HG02870 (cell line): ENCODE measurements around the gene SWSAP1.
"Not testable (repeated sequence)": the region's sequence is repeated elsewhere in the genome, so short reads cannot be mapped to it uniquely, and the experiment has no call there.

Experiments used
- ATAC-seq: cut with Tn5 transposase; IDR thresholded peaks from one replicate; pipeline ENCODE4 v1.9.1; 2021; ENCODE audit warnings: mild to moderate bottlenecking, moderate library complexity; ENCODE audit not compliant: unreplicated experiment

Gene SWSAP1, protein sequence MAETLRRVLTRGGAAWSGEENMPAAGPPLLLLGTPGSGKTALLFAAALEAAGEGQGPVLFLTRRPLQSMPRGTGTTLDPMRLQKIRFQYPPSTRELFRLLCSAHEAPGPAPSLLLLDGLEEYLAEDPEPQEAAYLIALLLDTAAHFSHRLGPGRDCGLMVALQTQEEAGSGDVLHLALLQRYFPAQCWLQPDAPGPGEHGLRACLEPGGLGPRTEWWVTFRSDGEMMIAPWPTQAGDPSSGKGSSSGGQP

DNA sequence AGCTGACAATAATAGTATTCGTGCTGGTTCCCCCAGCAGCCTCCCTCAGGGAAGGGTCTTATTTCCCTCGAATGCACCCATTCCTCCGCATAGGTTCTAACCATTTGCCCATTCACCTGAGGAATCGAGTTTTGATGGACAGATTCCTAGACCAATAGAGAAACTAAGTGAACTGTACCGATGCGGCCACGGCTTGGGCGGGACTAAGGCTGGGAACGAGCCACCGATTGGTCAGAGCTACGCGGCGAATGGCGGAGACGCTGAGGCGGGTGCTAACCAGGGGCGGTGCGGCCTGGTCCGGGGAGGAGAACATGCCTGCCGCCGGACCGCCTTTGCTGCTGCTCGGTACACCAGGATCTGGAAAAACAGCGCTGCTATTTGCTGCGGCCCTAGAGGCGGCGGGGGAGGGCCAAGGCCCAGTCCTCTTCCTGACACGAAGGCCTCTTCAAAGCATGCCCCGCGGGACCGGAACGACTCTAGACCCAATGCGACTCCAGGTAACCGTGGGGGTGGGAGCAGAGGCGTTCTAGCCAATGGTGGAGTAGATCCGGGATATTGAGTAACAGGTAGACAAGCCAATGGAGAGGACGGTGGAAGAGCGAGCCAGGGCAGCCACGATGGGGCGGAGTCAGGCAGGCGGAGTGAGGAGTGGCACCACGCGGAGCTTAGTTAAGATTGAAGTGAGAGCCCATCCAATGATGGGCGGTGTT lies at the start of gene SWSAP1:
Gene SWSAP1, plus strand, starts transcription at position 234 of the 710 bp plus-strand sequence. Its CDS starts 15 bp downstream, at position 249.
- peak; percentile 88 for ATAC-seq

DNA sequence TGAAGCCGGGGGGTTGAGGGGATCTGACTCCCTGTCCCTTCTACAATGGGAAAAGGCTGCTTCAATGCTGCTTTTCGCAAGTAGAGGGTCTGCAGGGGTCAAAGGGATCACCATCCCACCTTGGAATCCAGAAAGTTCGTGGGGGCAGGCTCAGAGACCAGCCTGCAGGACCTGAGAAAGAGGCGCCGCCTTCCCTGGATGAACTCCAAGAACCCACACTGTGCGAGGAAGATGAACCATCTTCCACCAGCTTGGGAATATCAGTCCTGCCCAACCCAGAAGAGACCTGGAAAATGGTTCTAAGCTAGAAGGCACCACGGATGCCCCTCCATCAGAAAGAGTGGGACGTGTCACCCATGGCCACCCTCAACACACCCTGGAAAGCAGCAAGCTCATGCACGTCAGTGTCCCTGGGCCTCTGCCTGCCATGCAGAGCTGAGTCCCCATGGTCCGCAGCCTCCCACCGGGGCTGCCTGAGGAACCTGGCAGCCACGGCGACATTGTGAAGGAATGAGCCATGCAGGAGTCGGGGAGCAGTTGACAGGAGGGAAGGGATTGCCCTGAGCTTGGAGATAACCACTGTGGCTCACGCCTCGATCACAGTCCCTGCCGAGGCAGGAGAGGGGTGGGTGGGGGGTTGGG lies 49.6 kb upstream of the SWSAP1 start:
- ATAC-seq = no peak

DNA sequence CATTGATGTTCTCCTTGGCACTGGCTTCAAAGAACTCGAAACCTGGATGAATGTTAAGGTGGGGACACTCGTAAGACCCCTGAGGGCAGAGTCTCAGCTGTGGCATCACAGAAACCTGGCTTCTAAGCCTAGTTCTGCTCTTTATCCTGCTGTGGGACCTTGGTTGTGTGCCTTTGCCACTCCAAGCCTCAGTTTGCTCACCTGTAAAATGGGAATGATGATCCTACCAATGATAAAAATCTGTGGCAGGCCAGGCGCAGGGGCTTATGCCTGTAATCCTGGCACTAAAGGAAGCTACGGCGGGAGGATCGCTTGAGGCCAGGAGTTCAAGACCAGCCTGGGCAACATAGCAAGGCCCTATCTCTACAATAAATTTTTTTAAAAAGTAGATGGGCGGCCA lies 48.9 kb upstream of the SWSAP1 start:
- no peak for ATAC-seq

DNA sequence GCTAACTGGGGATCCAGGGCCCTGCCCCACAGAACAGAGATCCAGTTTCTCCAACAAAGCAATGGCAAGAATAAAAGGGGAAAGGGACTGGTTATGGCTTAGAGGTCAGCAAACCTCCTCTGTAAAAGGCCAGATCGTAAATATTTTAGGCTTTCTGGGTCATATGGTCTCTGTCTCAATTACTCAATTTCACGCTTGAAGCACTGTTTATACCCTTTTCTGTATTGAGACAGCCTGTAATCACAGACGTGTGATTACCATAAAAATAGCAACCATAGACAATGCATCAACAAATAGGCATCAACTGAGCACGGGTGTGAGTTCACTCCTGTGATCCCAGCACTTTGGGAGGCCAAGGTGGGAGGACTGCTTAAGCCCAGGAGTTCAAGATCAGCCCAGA lies 44.3 kb upstream of the SWSAP1 start:
- no peak for ATAC-seq

DNA sequence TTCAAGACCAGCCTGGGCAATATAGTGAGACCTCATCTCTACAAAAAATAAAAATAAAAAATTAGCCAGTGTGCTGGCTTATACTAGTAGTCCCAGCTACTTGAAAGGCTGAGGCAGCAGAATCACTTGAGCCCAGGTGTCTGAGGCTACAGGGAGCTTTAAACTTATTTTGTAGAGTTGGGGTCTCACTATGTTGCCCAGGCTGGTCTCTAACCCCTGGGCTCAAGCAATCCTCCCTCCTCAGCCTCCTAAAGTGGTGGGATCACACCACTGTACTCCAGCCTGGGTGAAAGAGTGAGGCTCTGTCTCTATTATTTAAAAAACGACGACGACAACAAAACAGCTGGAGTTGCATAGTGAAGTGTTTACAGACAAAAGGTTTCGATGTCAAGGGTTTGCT lies 43.0 kb upstream of the SWSAP1 start:
- no peak for ATAC-seq

DNA sequence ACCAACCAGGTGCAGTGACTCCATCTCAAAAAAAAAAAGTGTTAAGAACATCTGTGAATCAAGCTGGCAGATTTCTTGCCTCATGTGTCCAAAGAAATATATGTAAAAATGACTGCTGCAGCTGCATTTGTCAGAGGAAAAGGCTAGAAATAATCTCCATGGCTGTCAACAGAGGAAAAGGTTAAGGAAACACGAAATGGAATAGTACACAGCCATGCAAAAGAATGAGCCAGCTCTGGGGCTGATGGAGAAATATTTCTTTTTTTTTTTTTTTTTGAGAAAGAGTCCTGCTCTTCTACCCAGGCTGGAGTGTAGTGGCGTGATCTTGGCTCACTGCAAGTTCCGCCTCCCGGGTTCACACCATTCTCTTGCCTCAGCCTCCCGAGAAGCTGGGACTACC lies 41.6 kb upstream of the SWSAP1 start:
- ATAC-seq = no peak

DNA sequence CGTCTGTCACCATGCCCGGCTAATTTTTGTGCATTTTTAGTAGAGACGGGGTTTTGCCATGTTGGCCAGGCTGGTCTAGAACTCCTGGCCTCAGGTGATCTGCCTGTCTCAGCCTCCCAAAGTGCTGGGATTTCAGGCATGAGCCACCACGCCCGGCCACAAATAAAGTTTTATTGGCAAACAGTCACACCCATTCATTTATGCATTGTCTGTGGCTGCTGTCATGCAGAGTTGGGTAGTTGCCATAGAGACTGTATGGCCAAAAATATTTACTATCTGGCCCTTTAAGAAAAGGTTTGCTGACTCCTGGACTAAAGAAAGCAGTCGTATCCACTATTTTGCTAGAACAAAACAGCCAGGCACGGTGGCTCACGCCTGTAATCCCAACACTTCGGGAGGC lies 40.6 kb upstream of the SWSAP1 start:
- ATAC-seq = not testable (repeated sequence)

DNA sequence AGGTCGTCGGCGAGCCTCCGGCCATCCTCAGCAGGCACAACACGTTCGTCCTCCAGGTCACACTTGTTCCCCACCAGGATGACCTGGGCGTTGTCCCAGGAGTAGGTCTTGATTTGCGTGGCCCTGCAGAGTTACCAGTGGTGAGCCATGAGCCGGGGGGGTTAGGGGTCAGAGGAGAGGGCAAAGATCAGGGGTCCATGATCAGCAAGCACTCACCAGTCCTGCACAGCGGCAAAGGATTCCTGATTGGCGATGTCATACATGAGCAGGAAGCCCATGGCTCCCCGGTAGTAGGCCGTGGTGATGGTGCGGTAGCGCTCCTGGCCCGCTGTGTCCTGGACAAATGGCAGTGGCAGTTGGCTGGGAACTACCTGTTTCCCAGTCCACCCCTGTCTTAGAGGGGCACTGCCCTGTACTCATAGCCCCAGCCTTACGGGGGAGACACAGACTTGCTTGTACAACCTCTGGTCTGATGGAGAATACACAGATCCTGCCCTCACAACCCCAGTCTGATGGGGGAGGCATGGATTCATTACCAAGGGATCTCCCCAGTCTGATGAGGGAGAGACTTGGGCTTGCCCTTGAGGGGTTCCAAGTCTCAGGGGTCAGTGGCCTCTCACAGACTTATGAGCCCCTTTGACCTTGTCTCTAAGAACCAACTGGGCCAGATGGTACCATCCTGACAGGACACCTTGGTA lies 38.9 kb upstream of the SWSAP1 start:
- ATAC-seq = no peak

DNA sequence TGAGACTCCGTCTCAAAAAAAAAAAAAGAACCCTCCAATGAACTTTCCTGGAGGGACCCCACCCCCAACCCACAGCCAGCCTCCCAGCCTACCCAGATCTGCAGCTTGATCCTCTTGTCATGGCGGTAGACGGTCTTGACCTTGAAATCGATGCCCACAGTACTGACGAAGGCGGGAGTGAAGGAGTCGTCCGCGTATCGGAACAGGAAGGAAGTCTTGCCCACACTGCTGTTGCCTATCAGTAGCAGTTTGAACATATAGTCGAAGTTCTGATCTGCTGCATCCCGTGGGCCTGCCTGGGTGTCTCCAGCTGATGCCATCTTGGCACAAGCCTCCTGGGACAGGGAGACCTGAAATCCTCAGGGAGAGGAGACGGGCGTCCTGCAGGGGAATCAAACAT lies 37.4 kb upstream of the SWSAP1 start:
- ATAC-seq = no peak

DNA sequence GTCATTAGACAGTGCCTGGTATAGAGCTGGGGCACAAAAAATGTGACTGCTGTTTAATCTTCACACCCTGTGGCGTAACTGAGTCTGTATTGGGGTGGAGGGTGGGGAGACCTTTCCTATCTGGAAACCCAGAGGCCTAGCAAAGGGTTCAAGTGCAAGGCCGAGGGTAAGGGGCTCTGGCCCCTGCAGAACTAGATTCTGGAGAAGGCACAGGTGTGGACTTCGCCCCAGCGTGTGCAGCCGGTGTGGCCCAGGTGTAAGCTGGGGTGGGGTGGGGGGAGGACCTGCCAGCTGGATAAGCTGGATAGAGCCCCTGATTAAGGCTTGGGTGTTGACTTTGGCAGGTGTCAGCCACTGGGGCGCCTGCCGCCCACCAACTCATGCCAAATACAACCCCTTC lies 36.3 kb upstream of the SWSAP1 start:
- no peak for ATAC-seq

DNA sequence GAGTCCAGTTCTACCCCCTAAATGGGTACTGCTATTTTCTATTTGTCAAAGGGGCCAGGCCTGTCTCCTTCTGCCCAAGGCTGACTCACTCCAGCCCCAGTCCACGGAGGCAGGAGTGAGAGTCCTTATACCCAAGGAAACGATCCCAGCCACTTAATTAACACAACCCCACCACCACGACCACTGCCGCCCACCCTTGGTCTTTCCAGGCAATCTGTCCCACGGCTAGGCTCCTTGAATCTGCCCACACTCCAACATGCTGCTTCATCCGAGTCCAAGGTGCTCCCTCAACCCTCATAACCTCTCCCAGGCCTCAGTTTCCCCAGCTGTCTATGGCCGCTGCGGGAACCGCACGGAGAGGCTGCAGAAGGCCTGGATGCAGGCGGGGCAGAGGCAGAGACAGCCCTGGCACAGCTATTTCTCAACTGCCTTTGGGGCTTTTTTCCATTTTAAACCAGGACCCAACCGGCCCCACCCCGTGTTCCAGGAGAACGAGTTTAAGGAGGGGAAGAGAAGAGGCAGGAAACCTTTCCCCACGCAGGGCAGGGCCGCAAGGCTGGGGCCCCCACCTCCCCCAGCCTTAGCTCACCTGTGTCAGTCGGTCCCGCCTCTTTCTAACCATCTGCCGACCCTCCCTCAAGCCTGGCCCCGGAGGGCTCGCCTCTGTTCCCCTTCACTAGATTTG lies 35.8 kb upstream of the SWSAP1 start:
- no peak for ATAC-seq

DNA sequence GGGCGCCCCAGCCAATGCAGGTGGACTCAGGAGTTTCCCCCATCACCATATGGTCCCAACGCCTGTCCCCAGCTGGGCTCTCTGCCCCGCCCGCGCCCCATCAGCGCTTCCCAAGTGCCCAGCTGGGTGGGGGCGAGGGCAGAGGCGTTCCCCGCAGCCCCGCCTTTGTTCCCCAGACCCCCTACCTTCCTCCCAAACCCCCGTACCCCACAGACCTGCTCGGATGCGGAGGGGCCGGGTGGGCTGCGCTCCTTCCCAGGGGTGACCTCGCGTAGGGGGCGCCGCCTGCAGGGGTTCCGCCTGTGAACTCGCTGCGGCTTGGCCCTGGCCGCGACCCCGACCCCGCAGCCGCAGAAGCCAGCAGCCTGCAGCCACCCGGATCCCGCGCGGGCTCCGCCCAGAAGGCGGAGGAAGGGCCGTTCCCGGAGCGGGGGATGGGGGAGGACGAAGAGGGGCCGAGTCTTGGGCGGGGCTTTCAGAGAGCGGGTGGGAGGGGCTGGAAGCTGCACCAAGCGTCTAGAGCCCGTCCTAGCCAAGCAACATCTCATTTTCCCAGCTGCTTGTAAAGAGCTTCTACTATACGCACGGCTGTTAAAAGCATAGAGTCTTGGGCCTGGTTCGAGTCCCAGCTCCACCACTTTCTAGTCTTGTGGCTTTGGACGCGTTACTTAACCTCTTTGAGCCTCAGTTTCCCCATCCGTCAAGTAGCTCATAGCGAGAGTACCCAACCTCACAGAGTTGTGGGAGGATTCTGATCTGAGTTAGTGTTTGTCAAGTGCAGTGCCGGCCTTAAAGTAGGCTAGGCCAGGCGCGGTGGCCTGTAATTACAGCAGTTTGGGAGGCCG lies 35.0 kb upstream of the SWSAP1 start, which contains the start of gene RAB3D:
Gene RAB3D, minus strand, starts transcription at position 404 of the 845 bp plus-strand sequence. CDS start 2,258 bp downstream, outside the sequence.
- no peak for ATAC-seq

DNA sequence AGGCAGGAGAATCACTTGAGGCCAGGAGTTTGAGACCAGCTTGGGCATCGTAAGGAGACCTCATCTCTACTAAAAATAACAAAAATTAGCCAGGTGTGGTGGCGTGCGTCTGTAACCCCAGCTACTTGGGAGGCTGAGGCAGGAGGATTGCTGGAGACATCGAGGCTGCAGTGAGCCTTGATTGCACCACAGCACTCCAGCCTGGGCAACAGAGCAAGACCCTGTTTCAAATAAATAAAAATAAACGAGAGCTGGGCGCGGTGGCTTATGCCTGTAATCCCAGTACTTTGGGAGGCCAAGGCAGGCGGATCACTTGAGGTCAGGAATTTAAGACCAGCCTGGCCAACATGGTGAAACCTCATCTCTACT lies 34.4 kb upstream of the SWSAP1 start:
- not testable (repeated sequence) for ATAC-seq

DNA sequence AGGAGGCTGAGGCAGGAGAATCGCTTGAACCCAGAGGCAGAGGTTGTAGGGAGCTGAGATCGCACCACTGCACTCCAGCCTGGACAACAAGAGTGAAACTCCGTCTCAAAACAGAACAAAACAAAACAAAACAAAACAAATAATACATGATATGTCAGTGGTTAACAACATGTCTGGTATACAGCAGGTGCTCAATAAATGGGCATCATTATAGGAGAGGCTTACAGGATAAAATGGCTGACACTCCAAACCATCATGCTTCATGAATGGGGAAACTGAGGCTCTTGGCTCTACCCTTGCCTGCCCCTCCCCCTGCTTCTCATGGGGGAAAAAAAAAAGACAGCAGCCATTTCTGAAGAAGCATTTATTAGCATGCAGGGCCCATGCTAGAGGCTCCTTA lies 32.0 kb upstream of the SWSAP1 start:
- ATAC-seq = no peak

DNA sequence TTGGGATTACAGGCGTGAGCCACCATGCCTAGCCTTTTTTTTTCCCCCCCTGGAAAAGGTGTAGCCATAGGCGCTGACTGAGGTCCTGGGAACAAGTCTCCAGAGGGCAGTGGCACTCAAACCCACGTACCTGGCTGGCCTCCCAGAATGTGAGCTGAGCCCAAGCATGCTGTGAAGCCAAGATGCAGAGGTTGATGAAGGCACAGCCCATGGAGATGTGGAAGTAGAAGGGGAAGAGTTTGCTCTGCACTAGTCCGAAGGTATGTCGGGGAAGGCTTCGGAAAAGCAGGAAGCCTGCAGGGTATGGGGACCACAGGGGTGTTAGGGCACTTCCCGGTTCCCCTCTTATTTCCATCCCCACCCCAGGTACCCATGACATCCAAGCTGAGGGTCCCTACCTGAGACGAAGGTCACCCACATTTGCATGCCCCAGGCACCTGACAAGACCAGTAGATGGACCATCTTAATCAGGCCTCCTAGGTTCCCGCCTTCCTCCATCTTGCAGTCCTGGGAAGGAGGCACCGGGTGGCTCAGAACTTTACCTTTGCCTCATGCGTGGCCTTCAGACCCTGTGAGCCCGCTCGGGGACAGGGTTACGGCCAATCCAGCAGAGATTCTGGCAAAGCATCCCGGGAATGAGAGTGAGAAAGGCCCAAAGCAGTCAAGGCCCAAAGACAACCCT lies 29.2 kb upstream of the SWSAP1 start:
- no peak for ATAC-seq

DNA sequence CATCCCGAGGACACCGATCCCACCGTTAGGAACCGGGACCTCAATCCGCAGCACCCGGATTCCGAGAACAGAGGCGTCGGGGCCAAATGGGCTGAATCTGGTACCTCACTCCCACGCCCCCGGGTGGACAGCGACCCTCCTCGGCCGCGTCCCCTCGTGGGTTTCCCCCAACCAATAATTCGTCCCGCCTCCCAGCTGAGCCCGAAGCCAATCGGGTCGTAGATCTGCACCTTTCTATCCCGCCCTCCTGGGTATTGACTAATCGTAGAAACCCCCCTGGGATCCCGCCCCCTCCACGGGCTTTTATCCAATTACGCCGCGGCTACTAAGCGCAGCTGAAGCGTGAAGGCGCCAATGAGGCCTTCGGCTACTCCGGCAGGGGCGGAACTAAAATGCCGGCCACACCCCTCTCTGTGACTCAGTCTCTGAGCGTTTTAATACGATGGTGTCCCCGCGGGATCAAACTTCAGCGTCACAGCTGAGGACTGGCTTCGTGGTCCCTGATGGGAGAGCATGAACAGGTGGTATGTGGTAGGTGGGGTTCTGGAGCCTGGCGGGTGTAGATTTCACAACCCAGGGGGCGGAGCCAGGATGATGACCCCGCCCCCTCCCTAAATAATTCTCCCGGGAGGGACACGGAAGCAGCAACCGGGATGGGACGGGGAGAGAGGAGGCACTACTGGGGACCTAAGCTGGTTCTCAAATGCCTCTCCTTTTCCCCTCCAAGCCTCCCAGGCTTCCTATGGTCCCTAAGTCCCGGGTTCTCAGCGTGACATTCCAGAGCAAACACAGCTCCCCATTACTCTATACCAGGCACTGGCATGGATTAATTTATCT lies 28.1 kb upstream of the SWSAP1 start, which contains the start of the genes CCDC159 and TMEM205:
Gene CCDC159, plus strand, starts transcription at position 416 of the 837 bp plus-strand sequence. Its CDS starts 88 bp downstream, at position 504.
Gene TMEM205, minus strand, starts transcription at position 165 of the 837 bp plus-strand sequence. CDS start 649 bp downstream, outside the sequence.
- ATAC-seq = peak; percentile 91

DNA sequence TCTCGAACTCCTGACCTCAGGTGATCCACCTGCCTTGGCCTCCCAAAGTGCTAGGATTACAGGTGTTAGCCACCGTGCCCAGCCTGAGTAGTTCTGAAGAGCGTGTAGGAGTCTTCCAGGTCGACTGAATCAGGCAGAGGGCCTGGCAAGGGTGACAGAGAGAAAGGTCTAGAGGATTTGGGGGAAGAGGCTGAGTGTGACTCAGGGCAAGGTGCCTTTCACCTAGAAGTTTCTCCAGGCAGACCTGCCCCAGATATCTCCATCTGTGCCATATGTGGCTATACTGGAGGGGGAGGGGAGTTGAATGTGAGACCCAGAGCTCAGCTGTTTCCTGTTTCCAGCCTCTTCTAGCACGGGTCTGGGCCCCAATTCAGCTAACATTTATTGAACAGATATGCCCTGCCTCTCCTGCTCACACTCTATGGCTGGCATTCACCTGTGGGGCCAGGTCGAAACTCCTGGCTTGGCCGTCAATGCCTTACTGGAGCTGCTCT lies 26.9 kb upstream of the SWSAP1 start:
- ATAC-seq = no peak

DNA sequence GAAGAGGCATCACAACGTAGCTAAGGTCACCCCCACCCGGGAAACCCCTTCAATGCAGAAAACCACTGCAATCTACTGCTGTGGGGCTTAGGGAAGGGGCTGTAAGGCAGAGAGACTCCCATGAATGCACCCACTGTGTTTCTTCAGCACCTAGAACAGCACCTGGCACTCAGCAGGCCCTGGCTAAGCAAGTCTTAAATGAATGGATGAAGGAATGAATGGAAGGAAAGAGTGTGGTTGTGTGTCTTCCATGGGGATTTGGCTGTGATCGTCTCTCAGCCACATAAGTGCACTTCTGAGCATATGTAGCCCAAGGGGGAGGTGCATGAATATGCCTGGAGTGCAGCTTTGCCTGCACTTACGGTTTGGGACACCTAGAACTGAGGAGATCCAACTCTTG lies 25.3 kb upstream of the SWSAP1 start:
- ATAC-seq = no peak
